ENCODE results near the gene REEP3. TPM values are rescaled to one million over a fixed set of nuclear protein-coding genes. Genes with fewer than 3 reads are reported as not detected.
"Not testable (repeated sequence)": the region's sequence is repeated elsewhere in the genome, so short reads cannot be mapped to it uniquely, and the experiment has no call there.

REEP3 gene
- total RNA-seq, 2 donors from 2014 or later, result 30.7 to 33.0 TPM

DNA sequence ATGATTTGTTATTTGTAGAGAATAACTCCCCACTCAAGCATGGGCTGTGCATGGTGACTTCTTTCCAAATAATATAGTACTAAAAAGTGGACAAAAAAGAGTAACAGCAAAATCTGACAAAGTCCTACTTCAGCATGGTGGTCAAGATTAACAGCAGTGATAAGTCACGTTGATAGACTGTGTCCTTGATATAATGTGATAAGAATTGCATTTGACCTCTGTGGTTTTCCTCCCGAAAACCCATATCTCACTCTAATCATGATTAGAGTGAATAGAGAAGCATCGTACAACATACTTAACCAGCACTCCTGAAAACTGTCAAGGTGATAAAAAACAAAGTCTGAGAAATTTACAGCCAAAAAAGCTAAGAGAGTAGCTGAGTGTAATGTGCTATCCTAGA lies 42.4 kb downstream of the REEP3 start:
- H3K36me3 Mint-ChIP-seq (ENCODE audit: low read depth), result peaks cover 6% of the 10 kb centered on the region
- Histone ChIP-seq H3K9me3 (ENCODE audit: control insufficient read depth, low read length) (no peaks in the 10 kb centered on the region), H3K27me3 (ENCODE audit: control insufficient read depth, insufficient read depth, low read length, poor library complexity, severe bottlenecking) (no peaks in the 10 kb centered on the region), H3K36me3 (ENCODE audit: control insufficient read depth, insufficient read depth, low read length) (peaks cover 15% of the 10 kb centered on the region), H3K4me3 (ENCODE audit: low read length) (no peak overlapping the region), H3K4me1 (ENCODE audit: control insufficient read depth, insufficient read depth, low read length) (peaks cover 3% of the 10 kb centered on the region), H3K9ac (ENCODE audit: extremely low read depth, low read length, poor library complexity, severe bottlenecking) (no peak overlapping the region), H3K27ac (ENCODE audit: low read depth, low read length) (no peak overlapping the region)
- 83% methylated on average over 1 to 2 of the region's 3 CpGs for WGBS, 2 experiments (ENCODE audit: insufficient coverage in 1 of 2, insufficient read length in 1 of 2)
- no peak overlapping the region for H3K27ac Mint-ChIP-seq
- H3K27me3 Mint-ChIP-seq (ENCODE audit: insufficient read depth), result no peaks in the 10 kb centered on the region
- no peak overlapping the region for H3K4me3 Mint-ChIP-seq
- no peak for DNase-seq
- H3K4me1 Mint-ChIP-seq, result peaks cover 24% of the 10 kb centered on the region
- no peak for TF ChIP-seq CTCF (conservative IDR thresholded peaks at IDR 0.05)
- no peaks in the 10 kb centered on the region for H3K9me3 Mint-ChIP-seq

GRCh38 chr10:63564731-63565130 lies 43.5 kb downstream of the REEP3 start:
- not testable (repeated sequence) for H3K27ac ChIP-seq (ENCODE audit: low read depth, low read length); H3K27me3 ChIP-seq (ENCODE audit: control insufficient read depth, insufficient read depth, low read length, poor library complexity, severe bottlenecking); H3K4me1 ChIP-seq (ENCODE audit: control insufficient read depth, insufficient read depth, low read length); H3K9me3 ChIP-seq (ENCODE audit: control insufficient read depth, low read length); H3K27me3 Mint-ChIP-seq (ENCODE audit: insufficient read depth); H3K9ac ChIP-seq (ENCODE audit: extremely low read depth, low read length, poor library complexity, severe bottlenecking); DNase-seq; H3K27ac Mint-ChIP-seq; H3K4me3 Mint-ChIP-seq; H3K9me3 Mint-ChIP-seq; H3K36me3 Mint-ChIP-seq (ENCODE audit: low read depth); H3K4me3 ChIP-seq (ENCODE audit: low read length)
- WGBS, 2 experiments (ENCODE audit: insufficient coverage in 1 of 2, insufficient read length in 1 of 2), result 88 to 100% methylated on average over 3 of the region's 3 CpGs
- H3K4me1 Mint-ChIP-seq, result peaks cover 24% of the 10 kb centered on the region
- peaks cover 24% of the 10 kb centered on the region for H3K36me3 ChIP-seq (ENCODE audit: control insufficient read depth, insufficient read depth, low read length)

- Histone ChIP-seq H3K9ac (ENCODE audit: extremely low read depth, low read length, poor library complexity, severe bottlenecking) (no peak overlapping the region), H3K4me3 (ENCODE audit: low read length) (peak overlapping the region; percentile 17), H3K4me1 (ENCODE audit: control insufficient read depth, insufficient read depth, low read length) (peaks cover 5% of the 10 kb centered on the region), H3K27ac (ENCODE audit: low read depth, low read length) (peak overlapping the region; percentile 1), H3K36me3 (ENCODE audit: control insufficient read depth, insufficient read depth, low read length) (peaks cover 35% of the 10 kb centered on the region), H3K9me3 (ENCODE audit: control insufficient read depth, low read length) (no peaks in the 10 kb centered on the region), H3K27me3 (ENCODE audit: control insufficient read depth, insufficient read depth, low read length, poor library complexity, severe bottlenecking) (no peaks in the 10 kb centered on the region)
- no peak for TF ChIP-seq CTCF (conservative IDR thresholded peaks at IDR 0.05)
- peaks cover 20% of the 10 kb centered on the region for H3K4me1 Mint-ChIP-seq
- H3K4me3 Mint-ChIP-seq, result no peak overlapping the region
- H3K27ac Mint-ChIP-seq, result peak overlapping the region; percentile 79
- no peak for DNase-seq
- WGBS, 2 experiments (ENCODE audit: insufficient coverage in 1 of 2, insufficient read length in 1 of 2), result 33 to 36% methylated on average over 1 to 2 of the region's 3 CpGs
- no peaks in the 10 kb centered on the region for H3K9me3 Mint-ChIP-seq
- H3K36me3 Mint-ChIP-seq (ENCODE audit: low read depth), result peaks cover 36% of the 10 kb centered on the region
- H3K27me3 Mint-ChIP-seq (ENCODE audit: insufficient read depth), result no peaks in the 10 kb centered on the region
Measured at GRCh38 chr10:63573068-63573697, 52.0 kb downstream of the REEP3 start.

GRCh38 chr10:63574011-63574410 lies 52.8 kb downstream of the REEP3 start:
- no peak for DNase-seq
- H3K36me3 ChIP-seq (ENCODE audit: control insufficient read depth, insufficient read depth, low read length), result peaks cover 31% of the 10 kb centered on the region
- H3K9ac ChIP-seq (ENCODE audit: extremely low read depth, low read length, poor library complexity, severe bottlenecking), result no peak overlapping the region
- Mint-ChIP-seq H3K4me3 (no peak overlapping the region), H3K27me3 (ENCODE audit: insufficient read depth) (no peaks in the 10 kb centered on the region), H3K27ac (no peak overlapping the region), H3K36me3 (ENCODE audit: low read depth) (peaks cover 36% of the 10 kb centered on the region), H3K9me3 (no peaks in the 10 kb centered on the region), H3K4me1 (peaks cover 20% of the 10 kb centered on the region)
- no peaks in the 10 kb centered on the region for H3K27me3 ChIP-seq (ENCODE audit: control insufficient read depth, insufficient read depth, low read length, poor library complexity, severe bottlenecking)
- H3K27ac ChIP-seq (ENCODE audit: low read depth, low read length), result no peak overlapping the region
- H3K9me3 ChIP-seq (ENCODE audit: control insufficient read depth, low read length), result no peaks in the 10 kb centered on the region
- no peak for TF ChIP-seq CTCF (conservative IDR thresholded peaks at IDR 0.05)
- WGBS, 2 experiments (ENCODE audit: insufficient coverage in 1 of 2, insufficient read length in 1 of 2), result 47% methylated on average over 2 of the region's 2 CpGs; no CpG with 5 or more reads in 1 of the 2 experiments
- H3K4me1 ChIP-seq (ENCODE audit: control insufficient read depth, insufficient read depth, low read length), result peaks cover 5% of the 10 kb centered on the region
- H3K4me3 ChIP-seq (ENCODE audit: low read length), result no peak overlapping the region
